SH-SY5Y (cell line): ENCODE measurements around the gene DNAH1.

Experiments
- GATA2 ChIP-seq: IDR thresholded peaks from 2 replicates; pipeline ENCODE4 v1.6.1; 2011; ENCODE audit warnings: mild to moderate bottlenecking, low read depth, low read length
- GATA3 ChIP-seq: IDR thresholded peaks from 2 replicates; pipeline ENCODE4 v1.6.1; 2011; ENCODE audit warnings: low read depth, mild to moderate bottlenecking, low read length, moderate library complexity

- TF ChIP-seq GATA3: no peak
- TF ChIP-seq GATA2: no peak
Observed at GRCh38 chr3:52355526-52355925, 39.4 kb downstream of the DNAH1 start.
